ENCODE data around the gene NADSYN1.
"Not testable (repeated sequence)": the region's sequence is repeated elsewhere in the genome, so short reads cannot be mapped to it uniquely, and the experiment has no call there.

The NADSYN1 gene

DNA sequence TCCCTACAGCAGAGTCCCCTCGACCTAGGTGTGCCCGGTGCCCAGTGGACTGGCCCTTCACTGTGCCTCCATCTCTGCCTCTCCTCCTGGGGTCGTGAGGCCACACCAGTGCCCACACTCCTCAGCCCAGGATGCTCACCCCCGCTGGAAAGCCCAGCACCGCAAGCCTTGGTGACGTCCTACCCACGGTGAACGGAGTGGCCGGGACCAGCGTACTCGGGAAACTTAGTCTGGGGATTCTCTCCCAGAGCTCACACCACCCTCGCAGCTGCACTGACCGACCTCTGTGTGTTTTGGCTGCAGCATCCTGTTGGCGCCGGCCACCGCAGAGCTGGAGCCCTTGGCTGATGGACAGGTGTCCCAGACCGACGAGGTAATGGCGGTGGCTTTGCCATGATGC is 38.5 kb downstream of the NADSYN1 start:
- DNase-seq (ENCODE audit: low read depth), result no peak

DNA sequence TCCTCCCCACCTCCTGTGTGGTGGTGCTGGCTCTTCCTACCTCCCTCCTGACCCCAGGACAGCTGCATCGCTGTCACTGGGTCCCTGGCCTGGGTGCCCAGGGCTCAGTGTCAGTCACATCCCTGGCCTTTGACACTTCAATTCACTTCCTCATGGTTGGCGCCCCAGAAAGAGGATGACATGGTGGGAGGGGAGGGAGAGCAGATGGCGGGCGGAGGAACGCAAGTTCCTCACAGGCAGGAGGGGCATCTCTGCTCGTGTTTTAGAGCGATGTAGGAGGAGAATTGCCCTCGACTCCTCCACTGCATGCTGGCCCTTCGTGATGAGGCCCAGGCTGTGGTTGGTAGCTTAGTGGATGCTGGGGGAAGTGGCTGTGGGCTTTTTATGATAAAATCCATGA is 38.9 kb downstream of the NADSYN1 start:
- DNase-seq (ENCODE audit: low read depth), result no peak

DNA sequence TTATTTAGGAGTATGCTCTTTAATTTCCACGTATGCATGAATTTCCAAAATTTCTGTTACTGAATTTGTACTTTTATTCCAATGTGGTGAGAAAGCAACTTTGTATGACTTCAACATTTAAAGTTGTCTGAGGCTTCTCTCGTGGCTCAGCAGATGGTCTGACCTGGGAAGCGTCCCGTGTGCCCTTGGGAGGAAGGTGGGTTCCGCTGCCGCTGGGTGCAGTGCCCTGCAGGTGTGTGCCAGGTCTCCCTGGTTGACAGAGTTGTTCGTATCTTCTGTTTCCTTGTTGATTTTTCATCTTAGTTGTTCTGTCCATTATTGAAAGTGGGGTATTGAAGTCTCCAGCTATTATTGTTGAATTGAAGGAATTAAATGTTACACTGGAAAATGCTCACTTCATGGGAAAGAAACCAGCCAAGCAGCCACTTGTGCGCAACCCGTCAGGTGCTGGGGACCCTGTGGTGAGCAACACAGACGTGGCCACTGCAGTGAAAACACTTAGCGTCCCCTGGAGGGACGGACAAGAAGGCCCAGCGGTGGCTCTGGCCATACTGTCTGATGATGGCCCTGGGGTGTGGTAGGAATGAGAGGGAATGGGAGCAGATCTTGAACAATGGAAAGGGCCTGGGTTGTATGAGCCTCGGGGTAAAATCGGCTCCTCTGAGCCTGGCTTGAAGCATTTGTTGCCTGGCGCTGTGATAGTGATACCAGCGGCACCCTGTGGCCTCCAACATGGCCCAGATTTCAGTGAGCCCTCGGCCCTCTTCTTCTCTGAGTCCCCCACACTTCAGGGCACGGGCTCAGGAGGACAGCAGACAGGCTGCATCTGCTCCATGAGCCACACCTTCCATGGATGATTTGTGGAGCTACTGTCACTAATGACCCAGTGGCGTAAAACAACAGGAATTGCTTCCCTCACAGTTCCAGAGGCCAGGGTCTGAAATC is 42.6 kb downstream of the NADSYN1 start:
- no peak for DNase-seq (ENCODE audit: low read depth)

DNA sequence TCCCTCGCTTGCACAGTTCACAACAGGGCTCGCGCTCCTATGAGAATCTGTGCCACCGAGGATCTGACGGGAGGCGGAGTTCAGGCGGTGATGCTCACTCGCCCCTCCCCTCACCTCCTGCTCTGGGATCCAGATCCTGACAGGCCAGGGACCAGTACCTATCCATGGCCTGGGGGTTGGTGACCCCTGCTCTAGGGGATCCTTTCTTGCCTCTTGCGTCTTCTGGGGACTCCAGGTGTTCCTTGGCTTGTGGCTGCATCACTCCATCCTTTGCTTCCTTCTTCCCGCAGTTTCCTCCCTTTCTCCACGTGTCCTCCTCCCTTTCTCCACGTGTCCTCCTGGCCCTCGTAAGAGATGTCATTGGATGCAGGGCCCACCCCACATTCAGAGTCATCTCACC is 43.4 kb downstream of the NADSYN1 start:
- DNase-seq (ENCODE audit: low read depth), result no peak

DNA sequence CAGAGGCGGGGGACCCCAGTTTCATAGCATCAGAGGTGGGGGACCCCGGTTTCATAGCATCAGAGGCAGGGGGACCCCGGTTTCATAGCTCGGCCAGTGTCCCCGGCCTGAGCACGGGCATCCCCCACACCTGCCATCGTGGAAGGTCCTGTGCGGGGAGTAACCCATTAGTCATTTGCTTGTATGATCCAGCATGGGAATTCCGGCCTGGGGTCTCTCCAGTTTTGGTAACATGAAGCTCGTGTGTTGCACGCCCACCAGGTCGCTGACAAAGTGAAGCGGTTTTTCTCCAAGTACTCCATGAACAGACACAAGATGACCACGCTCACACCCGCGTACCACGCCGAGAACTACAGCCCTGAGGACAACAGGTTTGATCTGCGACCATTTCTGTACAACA is 45.1 kb downstream of the NADSYN1 start:
- no peak for DNase-seq (ENCODE audit: low read depth)

DNA sequence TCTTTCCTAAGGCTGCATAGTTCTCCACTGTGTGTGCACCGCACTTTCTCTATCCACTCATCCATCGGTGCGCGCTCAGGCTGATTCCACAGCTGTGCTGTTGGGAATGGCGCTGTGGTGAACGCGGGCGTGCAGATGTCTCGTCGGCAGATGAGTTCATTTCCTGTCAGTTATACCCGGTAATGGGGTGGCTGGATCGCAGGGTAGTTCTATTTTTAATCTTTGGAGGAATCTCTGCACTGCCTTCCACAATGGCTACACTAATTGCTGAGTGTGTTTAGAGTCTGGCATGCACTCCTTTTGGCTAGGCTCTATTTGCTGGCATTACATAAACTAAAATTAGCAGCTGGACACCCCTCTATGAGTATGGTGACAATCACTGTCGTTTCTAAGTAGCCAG is 46.1 kb downstream of the NADSYN1 start:
- no peak for DNase-seq (ENCODE audit: low read depth)

DNA sequence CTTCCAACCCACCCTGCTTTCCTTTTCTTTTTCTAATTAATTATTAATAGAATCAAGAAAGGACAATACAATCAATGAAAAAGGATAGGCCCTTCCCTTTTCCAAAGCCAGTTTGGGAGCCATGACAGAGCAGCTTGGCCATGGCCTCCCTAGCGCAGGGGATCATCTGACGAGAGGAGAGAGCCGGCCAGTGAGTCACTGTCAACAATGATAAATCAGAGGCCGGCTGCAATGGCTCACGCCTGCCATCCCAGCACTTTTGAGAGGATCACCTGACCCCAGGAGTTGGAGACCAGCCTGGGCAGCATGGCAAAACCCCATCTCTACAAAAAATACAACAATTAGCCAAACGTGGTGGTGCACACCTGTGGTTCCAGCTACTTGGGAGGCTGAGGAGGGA is 46.5 kb downstream of the NADSYN1 start:
- DNase-seq (ENCODE audit: low read depth), result no peak

DNA sequence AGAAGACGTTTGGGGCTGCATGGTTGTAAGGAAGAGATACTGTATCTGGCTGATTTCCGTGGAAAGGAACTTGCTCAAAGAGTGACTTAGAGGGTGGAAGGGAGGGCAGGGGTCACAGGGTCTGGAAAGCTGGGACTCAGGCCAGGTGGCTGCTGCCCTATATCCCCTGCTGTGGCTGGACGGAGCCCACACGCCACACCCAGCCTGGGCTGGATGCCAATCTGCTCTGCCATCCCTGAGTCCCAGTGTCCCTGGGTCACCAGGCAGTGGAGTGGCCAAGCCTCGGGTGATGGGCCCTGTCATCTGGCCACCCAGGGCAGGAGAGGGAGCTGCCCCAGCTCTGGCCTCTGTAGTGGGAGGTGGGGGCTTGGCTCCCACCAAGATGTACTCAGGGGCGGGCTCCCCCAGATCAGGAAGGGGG is 47.6 kb downstream of the NADSYN1 start:
- no peak for DNase-seq (ENCODE audit: low read depth)

DNA sequence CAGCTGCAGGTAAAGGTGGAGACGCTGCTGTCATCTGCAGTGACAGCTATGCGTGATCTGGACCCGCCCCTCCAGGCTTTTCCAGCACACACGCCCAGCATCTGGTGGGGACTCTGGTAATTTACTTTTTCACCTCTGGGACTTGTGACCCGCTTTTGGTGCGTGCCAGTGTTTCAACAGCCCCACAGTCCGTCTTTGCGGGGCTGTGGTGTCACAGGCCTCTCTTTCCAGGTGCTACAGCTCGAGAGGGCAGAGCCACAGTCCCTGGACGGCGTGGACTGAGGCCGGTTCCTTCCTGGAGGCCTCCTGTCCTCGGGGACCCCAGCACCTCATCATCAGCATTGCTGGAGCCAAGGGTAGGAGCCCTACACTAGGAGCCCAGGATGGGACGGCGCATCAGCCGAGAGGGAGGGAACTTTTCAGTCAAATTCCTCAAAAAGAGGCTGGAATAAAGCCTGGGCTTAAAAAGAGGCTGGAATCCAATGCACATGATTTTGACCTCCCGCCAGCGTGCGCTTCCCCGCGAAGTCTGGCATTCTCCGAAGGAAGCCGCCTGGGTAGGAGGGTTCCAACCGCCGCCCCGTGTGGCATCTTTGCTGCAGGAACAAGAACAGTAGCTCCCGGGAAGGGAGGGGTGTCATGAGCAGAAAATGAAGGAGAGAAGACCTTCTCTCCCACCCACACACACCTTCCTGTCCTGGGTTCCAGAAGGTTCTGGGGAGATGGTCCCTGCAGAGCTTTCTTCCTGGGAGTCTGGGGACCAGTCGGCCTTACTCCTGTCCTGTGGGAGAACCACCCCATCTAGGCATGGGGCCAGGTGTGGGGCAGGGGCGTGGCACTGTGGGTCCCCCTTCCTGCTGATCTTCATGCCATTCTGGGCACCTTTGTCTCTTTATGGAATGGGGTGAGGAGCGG is 48.3 kb downstream of the NADSYN1 start:
- no peak for DNase-seq (ENCODE audit: low read depth)

DNA sequence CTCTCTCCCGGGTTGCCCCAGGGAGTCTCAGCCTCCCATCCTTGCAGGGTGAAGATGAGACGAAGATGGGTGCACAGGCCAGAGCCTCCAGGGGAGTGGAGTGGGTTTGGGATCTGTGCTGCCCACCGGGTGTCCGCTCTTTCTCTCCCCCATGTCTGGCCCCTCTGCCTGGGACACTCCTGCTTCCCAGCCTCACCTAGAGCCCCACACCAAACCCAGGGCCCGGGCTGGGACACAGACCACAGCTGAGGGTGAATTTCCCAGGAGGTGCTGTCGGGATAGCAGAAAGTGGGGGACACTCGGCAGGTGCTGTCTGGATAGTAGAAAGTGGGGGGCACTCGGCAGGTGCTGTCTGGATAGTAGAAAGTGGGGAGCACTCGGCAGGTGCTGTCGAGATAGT is 49.0 kb downstream of the NADSYN1 start:
- no peak for DNase-seq (ENCODE audit: low read depth)

DNA sequence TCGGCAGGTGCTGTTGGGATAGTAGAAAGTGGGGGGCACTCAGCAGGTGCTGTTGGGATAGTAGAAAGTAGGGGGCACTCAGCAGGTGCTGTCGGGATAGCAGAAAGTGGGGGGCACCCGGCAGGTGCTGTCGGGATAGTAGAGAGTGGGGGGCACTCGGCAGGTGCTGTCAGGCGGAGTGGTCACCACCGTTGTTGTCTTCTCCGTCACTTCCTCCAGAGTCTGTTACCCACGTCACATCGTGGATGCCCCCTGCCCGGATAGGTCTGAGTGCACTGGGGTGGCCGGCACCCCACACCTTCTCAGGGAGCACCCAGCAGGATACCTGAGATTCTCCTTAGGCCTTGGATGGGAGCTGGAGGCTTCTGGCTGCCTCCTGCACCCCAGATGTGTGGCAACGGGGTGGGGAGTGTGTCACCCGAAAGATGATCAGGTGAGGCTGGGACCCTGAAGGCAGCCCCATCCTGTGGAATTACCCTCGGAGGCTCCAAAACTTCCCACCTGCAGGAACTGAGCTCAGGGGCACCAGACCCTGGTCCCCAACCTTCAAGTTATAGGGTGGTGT is 50.0 kb downstream of the NADSYN1 start:
- DNase-seq (ENCODE audit: low read depth), result no peak

DNA sequence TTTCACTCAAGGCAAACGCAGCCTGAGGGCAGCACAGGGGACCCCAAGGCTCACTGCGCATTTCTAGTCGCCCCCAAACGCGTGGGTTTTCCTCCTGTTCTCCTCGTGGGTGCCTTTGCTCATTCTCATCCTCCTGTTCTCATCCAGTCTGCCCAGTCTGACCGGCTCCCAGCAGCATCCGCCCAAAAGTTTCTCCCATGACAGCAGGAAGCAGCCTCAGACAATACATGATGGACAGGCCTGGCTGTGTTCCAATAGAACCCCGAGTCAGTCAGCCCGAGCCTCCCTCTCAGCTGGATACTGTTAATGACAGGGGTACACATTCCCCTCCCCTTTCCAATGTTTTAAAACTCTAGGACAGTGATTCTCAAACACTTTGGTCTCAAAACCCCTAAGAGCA is 51.5 kb downstream of the NADSYN1 start:
- DNase-seq (ENCODE audit: low read depth), result no peak

DNA sequence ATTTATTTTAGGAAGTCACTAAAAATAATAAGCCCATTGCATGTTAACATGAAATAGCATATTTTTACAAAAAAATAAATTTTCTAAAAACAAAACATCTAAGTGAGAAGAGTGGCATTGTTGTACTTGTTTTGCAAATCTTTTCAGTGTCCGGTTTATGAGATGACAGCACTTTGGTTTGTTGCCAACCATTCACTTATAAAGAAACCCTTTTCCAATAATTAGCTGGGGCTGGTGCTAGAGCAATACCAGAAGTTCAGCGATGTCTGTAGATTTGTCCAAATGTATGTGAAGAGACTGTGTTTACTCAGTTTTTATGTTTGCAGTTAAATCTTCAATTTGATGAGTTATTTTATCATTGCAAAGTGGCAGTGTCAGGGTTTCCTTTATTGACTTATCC is 52.0 kb downstream of the NADSYN1 start:
- no peak for DNase-seq (ENCODE audit: low read depth)

DNA sequence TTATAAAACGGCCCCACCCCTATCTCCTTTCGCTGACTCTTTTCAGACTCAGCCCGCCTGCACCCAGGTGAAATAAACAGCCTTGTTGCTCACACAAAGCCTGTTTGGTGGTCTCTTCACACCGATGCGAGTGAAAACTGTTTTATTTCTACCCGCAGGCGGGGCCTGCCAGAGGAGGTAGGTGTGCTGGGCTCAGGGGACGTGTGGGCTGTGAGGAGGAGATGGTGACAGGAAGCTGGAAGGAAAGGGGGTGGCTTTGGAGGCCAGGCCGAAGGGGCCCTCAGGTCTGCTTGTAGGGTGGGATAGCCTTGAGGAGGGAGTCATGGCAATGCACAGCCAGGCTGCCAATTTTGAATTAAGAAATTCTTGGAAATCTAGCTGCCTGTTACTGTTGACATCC is 52.8 kb downstream of the NADSYN1 start:
- DNase-seq (ENCODE audit: low read depth), result no peak

DNA sequence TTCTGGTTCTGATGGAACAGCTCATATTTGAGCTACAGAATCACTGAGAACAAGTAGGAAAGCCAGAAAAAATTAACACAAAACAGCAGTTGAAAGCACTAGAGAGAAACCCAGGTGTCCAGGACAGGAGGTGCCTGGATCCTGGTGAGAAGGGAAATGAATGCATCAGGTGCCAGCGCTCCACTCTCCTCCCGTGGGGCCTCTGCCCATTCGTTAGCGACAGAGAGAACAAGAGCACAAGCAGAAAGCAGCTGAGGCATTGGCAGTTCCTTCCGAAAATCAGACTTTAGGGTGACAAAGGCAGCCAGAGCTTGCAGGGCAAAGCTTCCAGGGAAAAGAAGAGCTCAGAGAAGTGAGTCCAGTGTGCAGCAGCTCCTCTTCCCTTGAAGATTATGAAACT is 54.1 kb downstream of the NADSYN1 start:
- no peak for DNase-seq (ENCODE audit: low read depth)

DNA sequence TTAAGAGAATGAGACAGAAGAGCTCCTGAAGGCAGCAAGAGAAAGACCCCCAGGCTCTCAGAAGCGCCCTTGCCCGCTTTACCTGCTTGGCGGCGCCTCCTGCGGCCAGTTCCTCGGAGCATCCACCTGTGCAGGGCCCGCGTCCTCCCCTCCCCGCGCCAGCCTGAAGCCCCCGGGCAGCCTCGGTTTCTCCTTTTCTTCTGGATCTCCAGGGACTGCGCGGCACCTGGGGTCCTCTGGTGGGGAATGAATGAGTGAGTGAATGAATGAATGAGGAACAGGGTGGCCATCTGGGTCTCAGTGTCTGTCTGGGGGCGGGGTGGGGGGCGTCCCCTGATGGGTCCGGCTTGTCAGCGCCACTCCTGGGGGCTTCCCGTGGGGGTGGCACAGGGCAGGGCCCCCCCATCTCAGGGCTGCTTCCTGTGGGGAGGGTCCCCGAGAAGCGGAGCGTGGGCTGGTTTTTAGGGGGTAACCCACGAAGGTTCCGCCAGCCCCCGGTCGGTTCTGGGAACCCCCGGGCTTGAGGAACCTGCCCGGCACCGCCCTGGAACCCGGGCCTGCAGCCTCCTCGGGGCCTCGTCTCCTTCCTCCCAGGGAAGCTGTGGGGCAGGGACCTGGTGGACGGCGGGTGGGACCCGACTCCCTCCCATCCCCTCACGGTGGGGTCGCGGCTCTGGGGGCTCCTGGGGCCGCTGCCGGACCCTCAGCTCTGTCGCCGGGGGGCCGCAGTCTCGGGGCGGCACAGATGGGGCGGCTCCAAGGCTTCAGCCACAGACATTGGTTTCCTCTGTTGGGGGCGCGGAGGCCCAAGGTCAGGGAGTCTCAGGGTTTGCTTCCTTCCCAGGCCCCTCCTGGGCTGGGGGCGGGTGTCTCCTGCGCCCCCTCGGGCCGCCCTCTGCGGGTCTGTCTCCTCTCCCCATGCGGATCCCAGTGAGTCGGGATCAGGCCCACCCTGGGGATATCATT is 65.8 kb downstream of the NADSYN1 start:
- no peak for DNase-seq (ENCODE audit: low read depth)

DNA sequence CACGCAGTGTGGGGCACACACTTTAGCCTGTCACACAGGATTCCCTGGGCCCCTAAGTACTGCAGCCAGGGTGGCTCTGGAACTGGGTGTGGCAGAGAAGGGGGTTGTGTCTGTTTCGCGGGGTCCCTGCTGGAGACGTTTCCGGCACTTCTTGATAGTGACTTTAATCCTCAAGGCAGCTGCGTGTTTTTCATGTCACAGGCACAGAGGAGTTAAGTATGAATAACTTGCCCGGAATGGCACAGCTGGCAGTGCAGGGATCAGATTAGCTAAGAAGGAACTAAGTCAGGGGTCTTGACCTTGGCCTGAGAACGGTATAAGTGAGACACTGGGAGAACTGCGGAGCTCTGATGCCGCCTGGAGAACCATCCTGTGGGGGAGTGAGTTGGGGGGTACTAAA is 66.5 kb downstream of the NADSYN1 start:
- DNase-seq (ENCODE audit: low read depth), result no peak

DNA sequence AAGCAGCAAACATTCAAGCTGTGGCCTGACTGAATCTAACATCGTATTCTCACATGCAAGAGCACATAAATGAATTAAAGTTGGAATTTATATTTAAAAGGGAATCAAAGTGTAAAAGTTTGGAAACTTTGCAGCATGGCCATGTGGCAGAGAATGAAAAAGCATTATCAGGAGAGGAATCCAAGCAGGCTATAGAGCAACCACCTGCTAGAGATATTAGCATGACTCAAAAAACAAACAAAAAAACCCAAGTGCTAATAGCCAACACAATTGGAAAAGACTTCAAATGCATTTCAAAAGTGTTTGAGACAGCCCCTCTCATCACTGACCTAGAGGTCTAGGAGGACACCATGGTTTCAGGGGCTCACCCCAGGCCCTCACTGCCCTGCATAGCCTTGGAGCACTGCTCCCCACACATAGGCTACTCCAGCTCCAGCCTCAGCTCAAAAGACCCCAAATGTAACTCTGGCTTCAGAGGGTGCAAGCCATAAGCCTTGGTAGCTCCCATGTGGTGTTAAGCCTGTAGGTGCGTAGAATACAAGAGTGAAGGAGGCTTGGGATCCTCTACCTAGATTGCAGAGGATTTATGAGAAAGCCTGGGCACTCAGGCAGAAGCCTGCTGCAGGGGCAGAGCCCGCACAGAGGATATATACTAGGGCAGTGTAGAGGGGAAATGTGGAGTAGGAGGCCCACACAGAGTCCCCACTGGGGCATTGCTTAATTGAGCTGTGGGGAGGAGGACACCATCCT is 72.4 kb downstream of the NADSYN1 start:
- no peak for DNase-seq (ENCODE audit: low read depth)

DNA sequence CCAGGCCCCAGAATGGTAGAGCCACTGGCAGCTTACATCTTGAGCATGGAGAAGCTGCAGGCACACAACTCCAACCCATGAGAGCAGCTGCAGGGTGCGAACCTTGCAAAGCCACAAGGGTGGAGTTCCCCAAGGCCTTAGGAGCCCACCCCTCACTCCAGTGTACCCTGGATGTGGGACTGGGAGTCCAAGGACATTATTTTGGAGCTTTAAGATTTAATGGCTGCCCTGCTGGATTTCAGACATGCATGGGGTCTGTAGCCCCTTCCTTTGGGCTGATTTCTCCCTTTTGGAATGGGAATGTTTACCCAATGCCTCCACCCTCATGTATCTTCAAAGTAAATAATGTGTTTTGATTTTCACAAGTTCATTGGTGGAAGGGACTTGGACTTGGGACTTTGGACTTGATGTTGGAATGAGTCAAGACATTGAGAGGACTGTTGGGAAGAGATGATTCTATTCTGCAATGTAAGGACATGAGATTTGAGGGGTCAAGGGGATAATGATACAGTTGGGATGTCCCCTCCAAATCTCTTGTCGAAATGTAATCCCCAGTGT is 73.0 kb downstream of the NADSYN1 start:
- DNase-seq (ENCODE audit: low read depth), result no peak

DNA sequence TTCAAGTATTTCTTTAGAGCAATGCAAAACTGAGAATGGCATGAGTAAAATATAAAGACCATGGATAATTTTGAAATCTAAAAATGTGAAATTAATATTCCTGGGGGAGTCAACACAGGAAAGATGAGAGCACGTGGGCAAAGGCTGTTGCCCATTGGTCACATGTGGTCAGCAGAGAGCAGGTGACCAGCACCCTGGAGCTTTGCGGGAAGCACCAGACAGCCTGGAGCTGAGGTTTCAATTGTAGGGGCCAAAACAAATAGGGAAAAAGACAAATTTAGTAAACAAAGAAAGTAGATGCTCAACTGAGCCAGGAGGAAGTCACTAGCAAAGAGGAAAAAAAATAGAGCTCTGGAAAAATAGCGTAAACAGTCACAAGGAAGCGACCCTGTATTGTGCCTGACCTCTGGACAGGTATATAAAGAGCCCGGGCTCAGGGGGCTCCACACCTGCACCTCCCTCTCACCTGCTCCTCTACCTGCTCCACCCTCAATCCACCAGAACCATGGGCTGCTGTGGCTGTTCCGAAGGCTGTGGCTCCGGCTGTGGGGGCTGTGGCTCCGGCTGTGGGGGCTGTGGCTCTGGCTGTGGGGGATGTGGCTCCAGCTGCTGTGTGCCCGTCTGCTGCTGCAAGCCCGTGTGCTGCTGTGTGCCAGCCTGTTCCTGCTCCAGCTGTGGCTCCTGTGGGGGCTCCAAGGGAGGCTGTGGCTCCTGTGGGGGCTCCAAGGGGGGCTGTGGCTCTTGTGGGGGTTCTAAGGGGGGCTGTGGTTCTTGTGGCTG is 74.0 kb downstream of the NADSYN1 start, which contains the start of gene KRTAP5-7:
KRTAP5-7 (plus strand) TSS at position 472 of the 780 bp plus-strand sequence; CDS start at position 506, 34 bp downstream.
- not testable (repeated sequence) for DNase-seq (ENCODE audit: low read depth)

All from amniotic epithelial cell (primary cell).